Globus pallidus (tissue), 1 donor: ENCODE measurements around the gene KLRC3.

Experiments
- DNase-seq: peaks from one replicate; pipeline ENCODE4 v3.0.0-alpha.2; 2015; ENCODE audit warnings: low spot score

Gene KLRC3

GRCh38 chr12:10368206-10369171, 51.9 kb downstream of the KLRC3 start:
- DNase-seq: peak; percentile 60

GRCh38 chr12:10367714-10368113, 52.7 kb downstream of the KLRC3 start:
- DNase-seq: peak; percentile 48

GRCh38 chr12:10366875-10367274, 53.5 kb downstream of the KLRC3 start:
- DNase-seq: peak; percentile 72

- DNase-seq: peak; percentile 75
Measured at GRCh38 chr12:10365696-10366405, 54.5 kb downstream of the KLRC3 start.

GRCh38 chr12:10364815-10365622, 55.4 kb downstream of the KLRC3 start:
- peak; percentile 87 for DNase-seq

GRCh38 chr12:10363914-10364814, 56.2 kb downstream of the KLRC3 start:
- DNase-seq: peak; percentile 80

GRCh38 chr12:10363658-10363913, 56.8 kb downstream of the KLRC3 start:
- DNase-seq: no peak

- peak; percentile 48 for DNase-seq
Measured at GRCh38 chr12:10362828-10363657, 57.4 kb downstream of the KLRC3 start.

- peak; percentile 9 for DNase-seq
Measured at GRCh38 chr12:10362325-10362724, 58.1 kb downstream of the KLRC3 start.
